ENCODE data around the gene CAMK1D.

DNA sequence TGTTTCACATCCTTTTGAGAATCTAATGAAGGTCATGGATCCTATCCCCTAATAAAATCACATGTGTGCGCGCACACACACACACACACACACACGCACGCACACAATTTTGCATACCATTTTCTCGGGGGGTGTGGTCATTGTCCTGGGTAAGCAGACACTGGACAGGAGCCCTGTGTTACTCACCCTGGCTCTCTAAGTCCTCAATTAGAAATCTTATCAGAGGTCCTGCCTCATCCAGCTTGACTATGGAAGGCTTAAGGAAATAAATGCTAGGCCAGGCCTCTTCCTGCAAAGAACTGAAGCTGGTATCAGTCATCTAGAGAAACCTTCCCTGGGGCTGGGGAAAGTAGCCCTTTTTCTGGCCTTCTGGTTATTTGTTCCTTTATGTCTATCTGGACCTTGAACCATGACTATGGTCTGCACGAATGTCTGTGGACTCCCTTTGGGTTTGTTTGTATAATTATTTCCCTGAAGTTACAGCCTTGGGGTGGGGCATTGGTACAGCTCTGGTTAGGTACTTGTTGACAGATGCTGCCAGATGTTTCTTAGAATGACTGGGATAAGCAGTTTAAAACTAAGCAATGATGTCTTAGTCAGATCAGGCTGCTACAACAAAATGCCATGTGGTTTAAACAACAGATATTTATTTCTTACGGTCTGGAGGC, 443.7 kb downstream of the CAMK1D start:
- TF ChIP-seq, protein P1, sequence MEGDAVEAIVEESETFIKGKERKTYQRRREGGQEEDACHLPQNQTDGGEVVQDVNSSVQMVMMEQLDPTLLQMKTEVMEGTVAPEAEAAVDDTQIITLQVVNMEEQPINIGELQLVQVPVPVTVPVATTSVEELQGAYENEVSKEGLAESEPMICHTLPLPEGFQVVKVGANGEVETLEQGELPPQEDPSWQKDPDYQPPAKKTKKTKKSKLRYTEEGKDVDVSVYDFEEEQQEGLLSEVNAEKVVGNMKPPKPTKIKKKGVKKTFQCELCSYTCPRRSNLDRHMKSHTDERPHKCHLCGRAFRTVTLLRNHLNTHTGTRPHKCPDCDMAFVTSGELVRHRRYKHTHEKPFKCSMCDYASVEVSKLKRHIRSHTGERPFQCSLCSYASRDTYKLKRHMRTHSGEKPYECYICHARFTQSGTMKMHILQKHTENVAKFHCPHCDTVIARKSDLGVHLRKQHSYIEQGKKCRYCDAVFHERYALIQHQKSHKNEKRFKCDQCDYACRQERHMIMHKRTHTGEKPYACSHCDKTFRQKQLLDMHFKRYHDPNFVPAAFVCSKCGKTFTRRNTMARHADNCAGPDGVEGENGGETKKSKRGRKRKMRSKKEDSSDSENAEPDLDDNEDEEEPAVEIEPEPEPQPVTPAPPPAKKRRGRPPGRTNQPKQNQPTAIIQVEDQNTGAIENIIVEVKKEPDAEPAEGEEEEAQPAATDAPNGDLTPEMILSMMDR (conservative IDR thresholded peaks at IDR 0.05; ENCODE audit: low read depth, low read length) = no peak
- TF ChIP-seq POLR2A (IDR thresholded peaks at IDR 0.05; ENCODE audit: low read depth, low read length) (no peak), CEBPB (IDR thresholded peaks at IDR 0.05; ENCODE audit: low read depth, low read length) (no peak)
- TF ChIP-seq, protein P2, sequence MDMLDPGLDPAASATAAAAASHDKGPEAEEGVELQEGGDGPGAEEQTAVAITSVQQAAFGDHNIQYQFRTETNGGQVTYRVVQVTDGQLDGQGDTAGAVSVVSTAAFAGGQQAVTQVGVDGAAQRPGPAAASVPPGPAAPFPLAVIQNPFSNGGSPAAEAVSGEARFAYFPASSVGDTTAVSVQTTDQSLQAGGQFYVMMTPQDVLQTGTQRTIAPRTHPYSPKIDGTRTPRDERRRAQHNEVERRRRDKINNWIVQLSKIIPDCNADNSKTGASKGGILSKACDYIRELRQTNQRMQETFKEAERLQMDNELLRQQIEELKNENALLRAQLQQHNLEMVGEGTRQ (IDR thresholded peaks at IDR 0.05; ENCODE audit: low read depth, low read length) = no peak

All from IMR-90 (cell line).